ENCODE measurements around the gene TACC3. TPM values are rescaled to one million over a fixed set of nuclear protein-coding genes. Genes with fewer than 3 reads are reported as not detected.

Gene TACC3
- polyA plus RNA-seq, 1 of the 3 experiments (the other 2 are of a cell fraction), result 49.5 TPM

DNA sequence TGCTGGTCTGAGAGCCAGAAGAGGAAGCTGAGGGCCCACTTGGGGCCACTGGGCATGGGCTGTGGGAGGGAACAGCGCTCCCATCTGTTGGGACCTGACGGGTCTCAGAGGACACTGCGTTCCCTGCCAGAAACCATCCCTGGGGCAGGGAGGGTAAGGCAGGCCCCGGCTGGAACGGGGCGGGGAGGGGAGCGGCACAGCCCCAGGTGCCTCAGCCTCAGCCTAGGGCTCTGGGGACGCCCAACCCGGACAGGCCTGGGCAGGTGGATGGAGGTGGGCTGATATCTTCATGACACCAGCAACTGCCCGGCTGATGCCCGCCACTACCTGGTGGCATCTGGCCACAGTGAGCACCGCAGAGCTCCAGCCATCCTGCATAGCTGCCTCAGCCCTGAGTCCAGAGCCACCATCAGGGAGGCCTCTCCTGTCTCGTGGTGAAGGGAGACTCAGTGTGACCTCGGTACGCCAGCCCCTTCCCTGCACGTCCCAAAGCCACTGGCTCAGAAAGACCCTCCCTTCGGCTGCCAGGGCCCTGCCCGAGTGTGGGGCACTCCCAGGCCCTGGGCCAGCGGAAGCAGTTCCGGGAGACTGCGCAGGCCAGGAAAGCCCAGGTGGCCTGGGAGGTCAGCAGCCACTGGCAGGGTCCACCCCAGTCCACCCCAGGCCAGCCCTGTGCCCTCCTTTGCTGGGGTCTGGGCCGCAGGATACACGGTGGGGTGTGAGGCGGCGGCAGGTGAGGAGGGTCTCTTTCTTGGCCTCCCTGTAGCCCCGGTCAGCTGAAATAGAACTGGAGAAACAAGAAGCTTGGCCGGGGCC lies 37.2 kb downstream of the TACC3 start (continued):
- TF ChIP-seq, protein P1, sequence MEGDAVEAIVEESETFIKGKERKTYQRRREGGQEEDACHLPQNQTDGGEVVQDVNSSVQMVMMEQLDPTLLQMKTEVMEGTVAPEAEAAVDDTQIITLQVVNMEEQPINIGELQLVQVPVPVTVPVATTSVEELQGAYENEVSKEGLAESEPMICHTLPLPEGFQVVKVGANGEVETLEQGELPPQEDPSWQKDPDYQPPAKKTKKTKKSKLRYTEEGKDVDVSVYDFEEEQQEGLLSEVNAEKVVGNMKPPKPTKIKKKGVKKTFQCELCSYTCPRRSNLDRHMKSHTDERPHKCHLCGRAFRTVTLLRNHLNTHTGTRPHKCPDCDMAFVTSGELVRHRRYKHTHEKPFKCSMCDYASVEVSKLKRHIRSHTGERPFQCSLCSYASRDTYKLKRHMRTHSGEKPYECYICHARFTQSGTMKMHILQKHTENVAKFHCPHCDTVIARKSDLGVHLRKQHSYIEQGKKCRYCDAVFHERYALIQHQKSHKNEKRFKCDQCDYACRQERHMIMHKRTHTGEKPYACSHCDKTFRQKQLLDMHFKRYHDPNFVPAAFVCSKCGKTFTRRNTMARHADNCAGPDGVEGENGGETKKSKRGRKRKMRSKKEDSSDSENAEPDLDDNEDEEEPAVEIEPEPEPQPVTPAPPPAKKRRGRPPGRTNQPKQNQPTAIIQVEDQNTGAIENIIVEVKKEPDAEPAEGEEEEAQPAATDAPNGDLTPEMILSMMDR (IDR thresholded peaks at IDR 0.05), result no peak
- TF ChIP-seq TEAD4 (IDR thresholded peaks at IDR 0.05; ENCODE audit: borderline replicate concordance, insufficient read depth), result no peak

DNA sequence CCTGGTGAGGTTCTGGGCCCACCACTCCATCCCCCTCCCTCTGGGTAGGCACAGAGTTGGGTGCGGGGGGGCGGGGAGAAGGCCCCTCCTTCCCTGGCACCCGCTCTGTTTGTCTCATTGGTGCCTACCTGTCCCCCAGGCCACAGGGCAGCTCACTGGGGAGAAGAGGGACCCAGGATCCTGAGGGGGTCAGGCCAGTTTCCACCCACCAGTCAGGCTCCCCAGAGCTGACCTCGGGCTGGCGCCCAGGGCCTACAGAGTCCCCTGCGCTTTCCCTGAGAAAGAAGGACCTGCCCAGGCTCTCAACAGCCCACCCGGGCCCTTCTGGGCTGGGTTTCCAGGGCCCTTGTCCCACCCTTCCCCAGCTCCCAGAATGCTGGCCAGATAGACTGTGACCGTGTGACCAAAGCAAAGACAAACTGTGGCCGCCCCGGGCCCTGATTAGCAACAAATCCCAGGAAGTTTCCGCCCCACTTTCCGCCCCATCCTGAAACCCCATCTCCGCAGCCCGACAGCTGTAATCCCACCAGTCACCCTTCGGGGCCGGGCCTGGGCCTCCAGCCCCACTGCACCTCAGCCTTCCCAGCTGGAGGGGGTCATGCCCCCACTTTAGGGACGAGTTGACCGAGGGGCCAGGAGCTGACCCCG lies 38.0 kb downstream of the TACC3 start:
- Histone ChIP-seq H3K4me3 (ENCODE audit: low read depth in 2 of 2, low read length in 1 of 2) (no peak overlapping the region), H3K4me1 (ENCODE audit: control insufficient read depth in 1 of 2, insufficient read depth in 2 of 2, low read depth in 1 of 2, low read length in 1 of 2) (peaks cover 0 to 21% of the 10 kb centered on the region in 2 experiments; a peak in 1 of 4 replicates), H3K79me2 (ENCODE audit: insufficient read depth) (no peaks in the 10 kb centered on the region), H3K9ac (no peak overlapping the region), H3F3A (replicated peaks; ENCODE audit: insufficient read depth) (no peaks in the 10 kb centered on the region), H3K36me3 (replicated peaks in 1 of 2; ENCODE audit: control insufficient read depth in 1 of 2, insufficient read depth in 2 of 2, low read length in 1 of 2) (no peaks in the 10 kb centered on the region), H3K4me2 (no peak overlapping the region), H3K27me3 (ENCODE audit: insufficient read depth) (no peaks in the 10 kb centered on the region), H3K9me2 (no peaks in the 10 kb centered on the region), H3K27ac (ENCODE audit: low read depth in 2 of 2, low read length in 1 of 2) (no peak overlapping the region), H2AFZ (ENCODE audit: low read depth) (no peak overlapping the region), H4K20me1 (ENCODE audit: insufficient read depth) (no peaks in the 10 kb centered on the region), H3K9me3 (no peaks in the 10 kb centered on the region)
- no peak for DNase-seq
- 84% methylated on average over 8 of the region's 19 CpGs for WGBS (ENCODE audit: low lambda C conversion rate)
- TF ChIP-seq GATA2 (CRISPR knock-in tag; IDR thresholded peaks at IDR 0.05) (no peak), EZH2phosphoT487 (IDR thresholded peaks at IDR 0.05; ENCODE audit: borderline replicate concordance, low read depth) (no peak), MEF2A (IDR thresholded peaks at IDR 0.05; ENCODE audit: borderline replicate concordance, low read depth) (no peak), FOSL2 (IDR thresholded peaks at IDR 0.05; ENCODE audit: borderline replicate concordance, low read depth) (no peak), SMC3 (IDR thresholded peaks at IDR 0.05; ENCODE audit: low read depth, low read length) (no peak), RCOR1 (IDR thresholded peaks at IDR 0.05; ENCODE audit: low read length) (no peak), NRF1 (IDR thresholded peaks at IDR 0.05; ENCODE audit: low read depth, low read length) (no peak), YY1 (IDR thresholded peaks at IDR 0.05; ENCODE audit: low read depth) (no peak), JUND (IDR thresholded peaks at IDR 0.05) (no peak), TCF12 (IDR thresholded peaks at IDR 0.05) (no peak), RFX5 (IDR thresholded peaks at IDR 0.05; ENCODE audit: low read length) (no peak), TEAD4 (IDR thresholded peaks at IDR 0.05; ENCODE audit: borderline replicate concordance, insufficient read depth) (no peak), TAF1 (IDR thresholded peaks at IDR 0.05; ENCODE audit: borderline replicate concordance, low read depth, low read length) (no peak)
- TF ChIP-seq, protein P2, sequence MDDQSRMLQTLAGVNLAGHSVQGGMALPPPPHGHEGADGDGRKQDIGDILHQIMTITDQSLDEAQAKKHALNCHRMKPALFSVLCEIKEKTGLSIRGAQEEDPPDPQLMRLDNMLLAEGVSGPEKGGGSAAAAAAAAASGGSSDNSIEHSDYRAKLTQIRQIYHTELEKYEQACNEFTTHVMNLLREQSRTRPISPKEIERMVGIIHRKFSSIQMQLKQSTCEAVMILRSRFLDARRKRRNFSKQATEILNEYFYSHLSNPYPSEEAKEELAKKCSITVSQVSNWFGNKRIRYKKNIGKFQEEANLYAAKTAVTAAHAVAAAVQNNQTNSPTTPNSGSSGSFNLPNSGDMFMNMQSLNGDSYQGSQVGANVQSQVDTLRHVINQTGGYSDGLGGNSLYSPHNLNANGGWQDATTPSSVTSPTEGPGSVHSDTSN (IDR thresholded peaks at IDR 0.05), result no peak
- TF ChIP-seq, protein P3, sequence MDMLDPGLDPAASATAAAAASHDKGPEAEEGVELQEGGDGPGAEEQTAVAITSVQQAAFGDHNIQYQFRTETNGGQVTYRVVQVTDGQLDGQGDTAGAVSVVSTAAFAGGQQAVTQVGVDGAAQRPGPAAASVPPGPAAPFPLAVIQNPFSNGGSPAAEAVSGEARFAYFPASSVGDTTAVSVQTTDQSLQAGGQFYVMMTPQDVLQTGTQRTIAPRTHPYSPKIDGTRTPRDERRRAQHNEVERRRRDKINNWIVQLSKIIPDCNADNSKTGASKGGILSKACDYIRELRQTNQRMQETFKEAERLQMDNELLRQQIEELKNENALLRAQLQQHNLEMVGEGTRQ (IDR thresholded peaks at IDR 0.05; ENCODE audit: borderline replicate concordance, low read depth, low read length), result no peak
- TF ChIP-seq, protein P4, sequence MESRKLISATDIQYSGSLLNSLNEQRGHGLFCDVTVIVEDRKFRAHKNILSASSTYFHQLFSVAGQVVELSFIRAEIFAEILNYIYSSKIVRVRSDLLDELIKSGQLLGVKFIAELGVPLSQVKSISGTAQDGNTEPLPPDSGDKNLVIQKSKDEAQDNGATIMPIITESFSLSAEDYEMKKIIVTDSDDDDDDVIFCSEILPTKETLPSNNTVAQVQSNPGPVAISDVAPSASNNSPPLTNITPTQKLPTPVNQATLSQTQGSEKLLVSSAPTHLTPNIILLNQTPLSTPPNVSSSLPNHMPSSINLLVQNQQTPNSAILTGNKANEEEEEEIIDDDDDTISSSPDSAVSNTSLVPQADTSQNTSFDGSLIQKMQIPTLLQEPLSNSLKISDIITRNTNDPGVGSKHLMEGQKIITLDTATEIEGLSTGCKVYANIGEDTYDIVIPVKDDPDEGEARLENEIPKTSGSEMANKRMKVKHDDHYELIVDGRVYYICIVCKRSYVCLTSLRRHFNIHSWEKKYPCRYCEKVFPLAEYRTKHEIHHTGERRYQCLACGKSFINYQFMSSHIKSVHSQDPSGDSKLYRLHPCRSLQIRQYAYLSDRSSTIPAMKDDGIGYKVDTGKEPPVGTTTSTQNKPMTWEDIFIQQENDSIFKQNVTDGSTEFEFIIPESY (IDR thresholded peaks at IDR 0.05; ENCODE audit: borderline replicate concordance, low read depth), result no peak
- TF ChIP-seq, protein P1 (IDR thresholded peaks at IDR 0.05), result no peak
- CTCF ChIA-PET, result interaction anchor here (0.6 to 12.0 kb wide), 4 partner anchors 11 to 83 kb away, joined by 3 to 88 read pairs (median 8); no protein-coding TSS in a partner anchor
- POLR2A ChIA-PET, result no interaction called here

All from SK-N-SH (cell line).